BJ (cell line): ENCODE results near the gene R3HDM4. TPM values are rescaled to one million over a fixed set of nuclear protein-coding genes. Genes with fewer than 3 reads are reported as not detected.

Source experiments
- CTCF ChIA-PET: fragments of 350-600 bp; formaldehyde crosslinking; extraction: SDS; loops from one replicate; lab custom pipeline; 2021; ENCODE audit warnings: antibody characterized with exemption, inconsistent platforms; lab: Yijun Ruan, JAX
- POLR2A ChIA-PET: fragments of 300-600 bp; sonication (Branson Sonifier 250); formaldehyde crosslinking; extraction: SDS; loops from one replicate; lab custom pipeline; 2021; ENCODE audit warnings: antibody characterized with exemption; lab: Charles Lee
- DNase-seq: peaks from one replicate; pipeline ENCODE4 v3.0.0-alpha.2; 2011; ENCODE audit warnings: low read depth
- H3K27me3 ChIP-seq: 2 replicates; pipeline ENCODE4 v1.6.0; 2011; ENCODE audit warnings: low read length; ENCODE audit not compliant: control insufficient read depth, insufficient read depth
- H3K36me3 ChIP-seq: 2 replicates; pipeline ENCODE4 v1.5.1; 2011; ENCODE audit warnings: low read length; ENCODE audit not compliant: control insufficient read depth, insufficient read depth
- H3K4me3 ChIP-seq: 2 replicates; pipeline ENCODE4 v1.5.1; 2011; ENCODE audit warnings: low read depth, mild to moderate bottlenecking, control low read depth, low read length
- CTCF ChIP-seq: IDR thresholded peaks from 2 replicates; pipeline ENCODE4 v1.5.1; 2011; ENCODE audit warnings: low read depth, mild to moderate bottlenecking, control low read depth, inconsistent platforms, low read length, moderate library complexity; ENCODE audit not compliant: insufficient read depth
- polyA plus RNA-seq: library from polyadenylated mRNA; depleted of rRNA; stranded (reverse); fragments of >200 nt; gene quantifications from 2 replicates; pipeline ENCODE4 v1.2.3, GENCODE V29; 2011

R3HDM4 gene
- polyA plus RNA-seq, 1 experiment = 46.6 TPM

GRCh38 chr19:876780-877314, 36.2 kb downstream of the R3HDM4 start:
- ChIA-PET POLR2A (no interaction called here), CTCF (no interaction called here)
- DNase-seq = no peak
- Histone ChIP-seq H3K4me3 (no peak overlapping the region), H3K27me3 (no peaks in the 10 kb centered on the region), H3K36me3 (peaks cover 26% of the 10 kb centered on the region)
- TF ChIP-seq CTCF = no peak

- POLR2A ChIA-PET = no interaction called here
- TF ChIP-seq CTCF = no peak
- Histone ChIP-seq H3K27me3 (no peaks in the 10 kb centered on the region), H3K4me3 (no peak overlapping the region), H3K36me3 (peaks cover 21% of the 10 kb centered on the region)
- CTCF ChIA-PET = no interaction called here
- DNase-seq = no peak
Measured at GRCh38 chr19:876089-876488, 36.9 kb downstream of the R3HDM4 start.

GRCh38 chr19:875265-875879, 37.6 kb downstream of the R3HDM4 start:
- Histone ChIP-seq H3K4me3 (no peak overlapping the region), H3K36me3 (peaks cover 24% of the 10 kb centered on the region), H3K27me3 (no peaks in the 10 kb centered on the region)
- DNase-seq = no peak
- ChIA-PET CTCF (no interaction called here), POLR2A (no interaction called here)
- TF ChIP-seq CTCF = no peak

GRCh38 chr19:873561-874041, 39.4 kb downstream of the R3HDM4 start:
- CTCF ChIA-PET = interaction anchor here (1.4 kb wide), 1 partner anchor 16 kb away, joined by 3 read pairs; no protein-coding TSS in a partner anchor

More at GRCh38 chr19:873561-874041, 39.4 kb downstream of the R3HDM4 start:
- DNase-seq = no peak
- POLR2A ChIA-PET = no interaction called here
- H3K27me3 ChIP-seq = no peaks in the 10 kb centered on the region
- H3K4me3 ChIP-seq = no peak overlapping the region
- TF ChIP-seq CTCF = no peak
- H3K36me3 ChIP-seq = peaks cover 24% of the 10 kb centered on the region
